SK-N-DZ (cell line): ENCODE results near the gene MTG1.
"Not testable (repeated sequence)": the region's sequence is repeated elsewhere in the genome, so short reads cannot be mapped to it uniquely, and the experiment has no call there.

Source experiments
- DNase-seq: peaks from one replicate; pipeline ENCODE4 v3.0.0-alpha.2; 2015; ENCODE audit warnings: low spot score
- small RNA-seq, 2 experiments: library from RNA; depleted of rRNA; stranded (forward); fragments of <200 nt; gene quantifications; one replicate each; pipeline ENCODE3, GENCODE V24; 2014

The MTG1 gene

GRCh38 chr10:133465950-133466474, 72.1 kb downstream of the MTG1 start:
- no peak for DNase-seq

- no peak for DNase-seq
These were observed 72.8 kb downstream of the MTG1 start for GRCh38 chr10:133466683-133467275.

- DNase-seq, result no peak
These were observed 73.4 kb downstream of the MTG1 start for GRCh38 chr10:133467286-133467911.

GRCh38 chr10:133469205-133469604, 75.2 kb downstream of the MTG1 start:
- not testable (repeated sequence) for DNase-seq

GRCh38 chr10:133471300-133472109, 77.5 kb downstream of the MTG1 start:
- DNase-seq, result no peak

Small RNAs within 50 kb of the gene (small RNA-seq; reads per million reads assigned to genes)
- gene AL360181.4 (0 to 0.04 reads per million in 2 experiments), gene BANF1P2 (0 reads per million in 2 experiments), gene MIR3944 (0.03 to 0.09 reads per million in 2 experiments)
